Neural cell (in vitro differentiated cells): Measurements from ENCODE around the gene PDIA3. TPM values are rescaled to one million over a fixed set of nuclear protein-coding genes. Genes with fewer than 3 reads are reported as not detected.
"Not testable (repeated sequence)": the region's sequence is repeated elsewhere in the genome, so short reads cannot be mapped to it uniquely, and the experiment has no call there.

Experiments used
- H2AFZ ChIP-seq: fragments of 200-600, 300-800 bp; sonication (generic), shearing (Covaris generic); 2 replicates; pipeline ENCODE4 v1.6.0; 2014; ENCODE audit warnings: low read depth, mild to moderate bottlenecking, antibody characterized with exemption, low read length, moderate library complexity
- H3F3A ChIP-seq: fragments of 200-600 bp; shearing (Covaris generic); 2 replicates; pipeline ENCODE4 v1.6.1; 2016; ENCODE audit warnings: mild to moderate bottlenecking, moderate library complexity, mixed read lengths, antibody characterized with exemption, low read length; ENCODE audit not compliant: insufficient read depth, poor library complexity, severe bottlenecking
- H3K27ac ChIP-seq: fragments of 200-600, 300-800 bp; sonication (generic), shearing (Covaris generic); 2 replicates; pipeline ENCODE4 v1.5.1; 2014; ENCODE audit warnings: mild to moderate bottlenecking, low read length, moderate library complexity
- H3K27me3 ChIP-seq: fragments of 300-800, 200-600 bp; sonication (generic), shearing (Covaris generic); 2 replicates; pipeline ENCODE4 v1.6.0; 2014; ENCODE audit warnings: mild to moderate bottlenecking, low read depth, low read length, moderate library complexity; ENCODE audit not compliant: insufficient read depth
- H3K36me3 ChIP-seq: fragments of 300-800, 200-600 bp; sonication (generic), shearing (Covaris generic); 2 replicates; pipeline ENCODE4 v1.5.1; 2014; ENCODE audit warnings: mild to moderate bottlenecking, antibody characterized with exemption, low read length, moderate library complexity; ENCODE audit not compliant: insufficient read depth
- H3K4me2 ChIP-seq: fragments of 300-800, 200-600 bp; sonication (generic), shearing (Covaris generic); 2 replicates; pipeline ENCODE4 v1.6.0; 2014; ENCODE audit warnings: mild to moderate bottlenecking, low read length
- H3K4me3 ChIP-seq: fragments of 300-800, 200-600 bp; sonication (generic), shearing (Covaris generic); 2 replicates; pipeline ENCODE4 v1.5.1; 2014; ENCODE audit warnings: mild to moderate bottlenecking, low read length, moderate library complexity
- H3K79me2 ChIP-seq: fragments of 200-600 bp; shearing (Covaris generic); replicated peaks from 2 replicates; pipeline ENCODE4 v1.6.0; 2014; ENCODE audit warnings: mild to moderate bottlenecking, low read length, moderate library complexity; ENCODE audit not compliant: insufficient read depth
- H3K9ac ChIP-seq: fragments of 300-800, 200-600 bp; sonication (generic), shearing (Covaris generic); 2 replicates; pipeline ENCODE4 v1.6.1; 2016; ENCODE audit warnings: mild to moderate bottlenecking, low read length, mixed read lengths
- H3K9me2 ChIP-seq: fragments of 200-600 bp; shearing (Covaris generic); 2 replicates; pipeline ENCODE4 v1.6.1; 2016; ENCODE audit warnings: mild to moderate bottlenecking, low read length, mixed read lengths; ENCODE audit not compliant: insufficient read depth
- H3K9me3 ChIP-seq: fragments of 200-600, 300-800 bp; sonication (generic), shearing (Covaris generic); 2 replicates; pipeline ENCODE4 v1.6.1; 2016; ENCODE audit warnings: mild to moderate bottlenecking, mixed run types, low read length, moderate library complexity, mixed read lengths
- H4K20me1 ChIP-seq: fragments of 200-600 bp; shearing (Covaris generic); 2 replicates; pipeline ENCODE4 v1.6.1; 2016; ENCODE audit warnings: mild to moderate bottlenecking, mixed run types; ENCODE audit not compliant: insufficient read depth
- EP300 ChIP-seq: fragments of 450-650 bp; conservative IDR thresholded peaks from 2 replicates; pipeline ENCODE4 v1.6.1; 2014; ENCODE audit warnings: antibody characterized with exemption, mild to moderate bottlenecking, moderate library complexity; ENCODE audit not compliant: poor library complexity, severe bottlenecking
- EZH2 ChIP-seq: fragments of 200-600, 300-800 bp; shearing (Covaris generic), sonication (generic); IDR thresholded peaks from 2 replicates; pipeline ENCODE4 v1.6.1; 2014; ENCODE audit warnings: antibody characterized with exemption, low read length, borderline replicate concordance, mild to moderate bottlenecking; ENCODE audit not compliant: insufficient read depth, poor library complexity, severe bottlenecking
- MXI1 ChIP-seq: fragments of 450-650 bp; conservative IDR thresholded peaks from 2 replicates; pipeline ENCODE4 v1.6.1; 2014; ENCODE audit warnings: antibody characterized with exemption, mild to moderate bottlenecking; ENCODE audit not compliant: poor library complexity, severe bottlenecking
- POLR2AphosphoS5 ChIP-seq: IDR thresholded peaks from 2 replicates; pipeline ENCODE4 v1.6.1; 2012
- RAD21 ChIP-seq: fragments of 450-650 bp; conservative IDR thresholded peaks from 2 replicates; pipeline ENCODE4 v1.6.1; 2014; ENCODE audit warnings: antibody characterized with exemption, mild to moderate bottlenecking, moderate library complexity
- SMC3 ChIP-seq: fragments of 450-650 bp; conservative IDR thresholded peaks from 2 replicates; pipeline ENCODE4 v1.6.1; 2014; ENCODE audit warnings: antibody characterized with exemption, mild to moderate bottlenecking, moderate library complexity; ENCODE audit not compliant: poor library complexity
- TAF1 ChIP-seq: IDR thresholded peaks from 2 replicates; pipeline ENCODE4 v1.6.1; 2012; ENCODE audit warnings: low read depth
- polyA plus RNA-seq: library from polyadenylated mRNA; depleted of rRNA; stranded (reverse); fragments of >200 nt; gene quantifications from 2 replicates; pipeline ENCODE4 v1.2.3, GENCODE V29; 2014
- TF ChIP-seq, protein P1 (sequence below): IDR thresholded peaks from 2 replicates; pipeline ENCODE4 v1.6.1; 2012; ENCODE audit warnings: borderline replicate concordance
- TF ChIP-seq, protein P2 (sequence below): fragments of 450-650 bp; IDR thresholded peaks from 2 replicates; pipeline ENCODE4 v1.5.1; 2014; ENCODE audit warnings: antibody characterized with exemption, mild to moderate bottlenecking, moderate library complexity; ENCODE audit not compliant: poor library complexity, severe bottlenecking

Gene PDIA3
- polyA plus RNA-seq, 1 donor from 2014 or later: 136 TPM

DNA sequence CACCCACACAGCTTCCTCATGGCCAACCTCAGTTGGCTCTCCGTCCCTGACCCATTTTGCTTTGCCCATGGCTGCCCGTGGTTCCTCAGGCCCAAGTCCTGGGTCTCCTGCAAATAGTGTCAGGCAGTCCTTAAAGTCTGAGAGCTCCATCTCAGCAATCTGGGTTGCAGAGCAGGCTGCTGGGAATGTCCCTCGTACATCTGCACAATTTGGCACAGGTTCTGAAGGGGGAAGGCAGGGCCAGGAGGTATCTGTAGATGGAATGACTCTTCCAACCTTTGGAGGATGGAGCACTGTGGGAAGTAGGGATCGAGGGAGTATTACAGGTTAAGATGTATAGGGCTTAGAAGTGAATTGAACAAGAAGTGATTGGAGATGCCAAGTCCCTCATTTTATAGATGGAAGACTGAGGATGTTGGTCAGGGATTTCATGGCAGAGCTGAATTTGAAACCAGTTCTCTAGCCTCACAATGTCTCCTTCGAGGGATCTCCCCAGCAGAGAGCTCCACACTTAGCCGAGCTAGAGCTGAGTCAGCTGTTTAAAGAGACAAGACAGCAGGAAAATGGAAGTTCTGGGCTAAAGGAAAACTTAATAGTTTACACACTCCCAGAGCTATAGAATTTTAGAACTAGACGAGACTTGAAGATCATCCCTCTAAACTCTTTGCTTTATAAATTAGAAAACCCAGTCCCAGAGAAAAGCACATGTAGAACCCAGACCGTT is 43.4 kb upstream of the PDIA3 start:
- Histone ChIP-seq H3K9me3 (no peaks in the 10 kb centered on the region), H3K9me2 (no peaks in the 10 kb centered on the region), H2AFZ (no peak overlapping the region), H3K9ac (no peak overlapping the region), H3K4me2 (no peak overlapping the region), H3K27ac (no peak overlapping the region), H3K27me3 (no peaks in the 10 kb centered on the region), H3K4me3 (no peak overlapping the region), H3K79me2 (no peaks in the 10 kb centered on the region), H3K36me3 (no peaks in the 10 kb centered on the region), H3F3A (no peaks in the 10 kb centered on the region), H4K20me1 (no peaks in the 10 kb centered on the region)
- TF ChIP-seq MXI1: no peak
- TF ChIP-seq, protein P1, sequence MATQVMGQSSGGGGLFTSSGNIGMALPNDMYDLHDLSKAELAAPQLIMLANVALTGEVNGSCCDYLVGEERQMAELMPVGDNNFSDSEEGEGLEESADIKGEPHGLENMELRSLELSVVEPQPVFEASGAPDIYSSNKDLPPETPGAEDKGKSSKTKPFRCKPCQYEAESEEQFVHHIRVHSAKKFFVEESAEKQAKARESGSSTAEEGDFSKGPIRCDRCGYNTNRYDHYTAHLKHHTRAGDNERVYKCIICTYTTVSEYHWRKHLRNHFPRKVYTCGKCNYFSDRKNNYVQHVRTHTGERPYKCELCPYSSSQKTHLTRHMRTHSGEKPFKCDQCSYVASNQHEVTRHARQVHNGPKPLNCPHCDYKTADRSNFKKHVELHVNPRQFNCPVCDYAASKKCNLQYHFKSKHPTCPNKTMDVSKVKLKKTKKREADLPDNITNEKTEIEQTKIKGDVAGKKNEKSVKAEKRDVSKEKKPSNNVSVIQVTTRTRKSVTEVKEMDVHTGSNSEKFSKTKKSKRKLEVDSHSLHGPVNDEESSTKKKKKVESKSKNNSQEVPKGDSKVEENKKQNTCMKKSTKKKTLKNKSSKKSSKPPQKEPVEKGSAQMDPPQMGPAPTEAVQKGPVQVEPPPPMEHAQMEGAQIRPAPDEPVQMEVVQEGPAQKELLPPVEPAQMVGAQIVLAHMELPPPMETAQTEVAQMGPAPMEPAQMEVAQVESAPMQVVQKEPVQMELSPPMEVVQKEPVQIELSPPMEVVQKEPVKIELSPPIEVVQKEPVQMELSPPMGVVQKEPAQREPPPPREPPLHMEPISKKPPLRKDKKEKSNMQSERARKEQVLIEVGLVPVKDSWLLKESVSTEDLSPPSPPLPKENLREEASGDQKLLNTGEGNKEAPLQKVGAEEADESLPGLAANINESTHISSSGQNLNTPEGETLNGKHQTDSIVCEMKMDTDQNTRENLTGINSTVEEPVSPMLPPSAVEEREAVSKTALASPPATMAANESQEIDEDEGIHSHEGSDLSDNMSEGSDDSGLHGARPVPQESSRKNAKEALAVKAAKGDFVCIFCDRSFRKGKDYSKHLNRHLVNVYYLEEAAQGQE: no peak
- TF ChIP-seq SMC3: no peak
- no peak for TF ChIP-seq POLR2AphosphoS5
- TF ChIP-seq TAF1: no peak
- no peak for TF ChIP-seq EZH2
- no peak for TF ChIP-seq EP300
- no peak for TF ChIP-seq RAD21
- TF ChIP-seq, protein P2, sequence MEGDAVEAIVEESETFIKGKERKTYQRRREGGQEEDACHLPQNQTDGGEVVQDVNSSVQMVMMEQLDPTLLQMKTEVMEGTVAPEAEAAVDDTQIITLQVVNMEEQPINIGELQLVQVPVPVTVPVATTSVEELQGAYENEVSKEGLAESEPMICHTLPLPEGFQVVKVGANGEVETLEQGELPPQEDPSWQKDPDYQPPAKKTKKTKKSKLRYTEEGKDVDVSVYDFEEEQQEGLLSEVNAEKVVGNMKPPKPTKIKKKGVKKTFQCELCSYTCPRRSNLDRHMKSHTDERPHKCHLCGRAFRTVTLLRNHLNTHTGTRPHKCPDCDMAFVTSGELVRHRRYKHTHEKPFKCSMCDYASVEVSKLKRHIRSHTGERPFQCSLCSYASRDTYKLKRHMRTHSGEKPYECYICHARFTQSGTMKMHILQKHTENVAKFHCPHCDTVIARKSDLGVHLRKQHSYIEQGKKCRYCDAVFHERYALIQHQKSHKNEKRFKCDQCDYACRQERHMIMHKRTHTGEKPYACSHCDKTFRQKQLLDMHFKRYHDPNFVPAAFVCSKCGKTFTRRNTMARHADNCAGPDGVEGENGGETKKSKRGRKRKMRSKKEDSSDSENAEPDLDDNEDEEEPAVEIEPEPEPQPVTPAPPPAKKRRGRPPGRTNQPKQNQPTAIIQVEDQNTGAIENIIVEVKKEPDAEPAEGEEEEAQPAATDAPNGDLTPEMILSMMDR: no peak

DNA sequence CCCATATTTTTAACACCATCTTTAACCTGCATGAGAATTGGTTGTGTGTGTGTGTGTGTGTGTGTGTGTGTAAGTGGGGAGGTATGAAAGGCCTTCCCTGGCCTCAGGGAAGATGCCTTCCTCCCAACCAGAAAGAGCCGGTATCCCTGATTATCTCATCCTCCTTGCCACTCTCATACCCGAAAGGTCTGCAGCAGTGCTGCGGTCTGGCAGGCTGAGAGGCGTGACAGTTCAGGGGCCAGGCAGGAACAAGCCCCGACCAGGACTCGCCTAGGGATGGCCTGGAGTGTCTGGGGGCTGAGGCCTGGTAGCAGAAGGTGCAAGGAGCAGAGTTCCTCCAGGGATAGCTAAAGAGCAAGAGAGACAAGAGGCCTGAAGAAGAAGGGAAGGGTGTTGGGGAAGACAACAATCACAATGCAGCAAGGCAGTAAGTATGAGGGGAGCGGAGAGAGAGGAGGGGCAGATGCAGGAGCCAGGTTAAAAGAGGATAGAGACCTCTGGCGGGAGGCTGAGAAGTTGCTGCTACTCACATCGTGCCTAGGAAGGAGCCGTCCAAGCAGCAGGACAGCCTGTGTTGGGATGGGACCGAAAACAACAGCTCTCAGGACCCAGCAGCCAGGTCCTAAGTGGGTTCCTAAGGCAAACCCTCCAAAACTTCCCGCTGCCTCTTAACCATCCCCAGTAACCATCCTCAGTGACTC is 35.7 kb upstream of the PDIA3 start:
- H4K20me1 ChIP-seq, H3K27ac ChIP-seq, H3K4me3 ChIP-seq, H3F3A ChIP-seq, H3K9me3 ChIP-seq, H3K4me2 ChIP-seq, H3K9ac ChIP-seq, H3K9me2 ChIP-seq, H3K27me3 ChIP-seq, H2AFZ ChIP-seq, H3K36me3 ChIP-seq, H3K79me2 ChIP-seq: not testable (repeated sequence)
